Tibial nerve (tissue), 4 donors: ENCODE data around the gene PABPC3. TPM values are rescaled to one million over a fixed set of nuclear protein-coding genes. Genes with fewer than 3 reads are reported as not detected.

ENCODE experiments used
- DNase-seq, 2 donors: peaks; one replicate each; pipeline ENCODE4 v3.0.0-alpha.2; 2019; ENCODE audit warnings: low spot score in 2 of 2
- H3K27ac ChIP-seq, 4 donors: fragments of 200-600 bp; sonication (generic) in 3 of 4; one replicate each; pipeline ENCODE4 v1.5.1; 2017 to 2019; ENCODE audit warnings: mild to moderate bottlenecking in 1 of 4
- H3K27me3 ChIP-seq, 2 donors: fragments of 200-600 bp; sonication (generic) in 1 of 2; one replicate each; pipeline versions ENCODE4 v1.5.1 to v1.6.0; 2017 to 2019
- H3K36me3 ChIP-seq, 3 donors: fragments of 200-600 bp; sonication (generic); one replicate each; pipeline ENCODE4 v1.5.1; 2018 to 2019
- H3K4me1 ChIP-seq, 4 donors: fragments of 200-600 bp; sonication (generic) in 3 of 4; one replicate each; pipeline ENCODE4 v1.5.1; 2017 to 2019
- H3K4me3 ChIP-seq, 4 donors: fragments of 200-600 bp; sonication (generic) in 3 of 4; one replicate each; pipeline ENCODE4 v1.5.1; 2017 to 2019; ENCODE audit warnings: mild to moderate bottlenecking in 1 of 4, moderate library complexity in 1 of 4
- H3K9me3 ChIP-seq, 4 donors: fragments of 200-600 bp; sonication (generic) in 3 of 4; one replicate each; pipeline ENCODE4 v1.5.1; 2017 to 2019
- CTCF ChIP-seq, 5 experiments: fragments of 200-600 bp in 3 of 5; fragments of 450-650 bp in 2 of 5; sonication (generic) in 3 of 5; IDR thresholded peaks; one replicate each; pipeline ENCODE4 v1.5.1; 2016 to 2019; ENCODE audit warnings: antibody characterized with exemption in 5 of 5, mild to moderate bottlenecking in 3 of 5, moderate library complexity in 2 of 5
- EP300 ChIP-seq, 2 donors: sonication (generic); formaldehyde crosslinking; IDR thresholded peaks; one replicate each; pipeline ENCODE4 v1.6.1; 2017; ENCODE audit warnings: antibody characterized with exemption in 2 of 2, mild to moderate bottlenecking in 1 of 2
- POLR2A ChIP-seq, 2 donors: fragments of 450-650 bp; IDR thresholded peaks; one replicate each; pipeline ENCODE4 v1.6.1; 2017; ENCODE audit warnings: antibody characterized with exemption in 2 of 2, mild to moderate bottlenecking in 2 of 2, moderate library complexity in 2 of 2
- WGBS, 2 donors: methylation state at CpG; one replicate each; pipeline ENCODE4 v1.1.5; 2018; 5-methylcytosine and 5-hydroxymethylcytosine counted together
- total RNA-seq, 4 donors: library from RNA; depleted of rRNA; stranded (reverse); fragments of >200 nt; gene quantifications; one replicate each; pipeline ENCODE4 v1.1.0, GENCODE V29; 2016

PABPC3 gene
- total RNA-seq, 4 donors from 2014 or later = 0.42 TPM; not detected in 3

- Histone ChIP-seq H3K9me3 (peaks cover 0 to 4% (median 0%) of the 10 kb centered on the region in 4 donors), H3K4me3 (no peak overlapping the region), H3K27ac (no peak overlapping the region), H3K4me1 (peaks cover 0 to 3% (median 0%) of the 10 kb centered on the region in 4 donors), H3K27me3 (no peaks in the 10 kb centered on the region), H3K36me3 (no peaks in the 10 kb centered on the region)
- WGBS, 2 donors = 52 to 54% methylated on average over 8 of the region's 8 CpGs
- no peak for TF ChIP-seq EP300 (IDR thresholded peaks at IDR 0.05)
- TF ChIP-seq POLR2A (IDR thresholded peaks at IDR 0.05) = no peak
- TF ChIP-seq CTCF (IDR thresholded peaks at IDR 0.05) = no peak
- no peak for DNase-seq
Measured at GRCh38 chr13:25118378-25118905, 22.5 kb downstream of the PABPC3 start.

DNA sequence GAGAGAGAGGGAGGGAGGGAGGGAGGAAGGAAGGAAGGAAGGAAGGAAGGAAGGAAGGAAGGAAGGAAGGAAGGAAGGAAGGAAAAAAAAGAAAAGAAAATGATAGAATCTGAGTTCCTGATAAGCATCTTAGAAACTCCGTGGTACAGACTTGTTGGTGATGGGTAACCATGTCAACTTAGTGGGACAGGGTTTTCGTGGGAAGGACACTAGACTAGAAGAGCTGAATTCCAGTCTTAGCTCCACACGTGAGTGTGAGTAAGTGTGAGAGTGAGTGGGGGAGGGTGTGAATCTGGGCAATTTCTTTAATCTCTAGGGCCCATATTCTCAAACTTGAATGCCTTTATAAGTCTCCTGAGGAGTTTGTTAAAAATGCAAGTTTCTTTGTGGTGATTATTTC lies 35.0 kb downstream of the PABPC3 start:
- no peak overlapping the region for H3K27ac ChIP-seq
- peaks cover 0 to 19% (median 0%) of the 10 kb centered on the region in 4 donors for H3K9me3 ChIP-seq
- H3K36me3 ChIP-seq = no peaks in the 10 kb centered on the region
- no peaks in the 10 kb centered on the region for H3K27me3 ChIP-seq
- TF ChIP-seq POLR2A (IDR thresholded peaks at IDR 0.05) (no peak), CTCF (IDR thresholded peaks at IDR 0.05) (no peak), EP300 (IDR thresholded peaks at IDR 0.05) (no peak)
- H3K4me1 ChIP-seq = no peaks in the 10 kb centered on the region
- H3K4me3 ChIP-seq = no peak overlapping the region
- DNase-seq = no peak
- 58 to 65% methylated on average over 3 of the region's 3 CpGs for WGBS, 2 donors

GRCh38 chr13:25131881-25132420 lies 36.0 kb downstream of the PABPC3 start:
- no peak for DNase-seq
- Histone ChIP-seq H3K27me3 (no peaks in the 10 kb centered on the region), H3K4me1 (no peaks in the 10 kb centered on the region), H3K36me3 (no peaks in the 10 kb centered on the region), H3K9me3 (peaks cover 0 to 14% (median 0%) of the 10 kb centered on the region in 4 donors), H3K4me3 (no peak overlapping the region), H3K27ac (no peak overlapping the region)
- TF ChIP-seq POLR2A (IDR thresholded peaks at IDR 0.05) (no peak), EP300 (IDR thresholded peaks at IDR 0.05) (no peak), CTCF (IDR thresholded peaks at IDR 0.05) (no peak)
- WGBS, 2 donors = 51 to 63% methylated on average over 6 of the region's 6 CpGs

GRCh38 chr13:25132751-25133390 lies 36.9 kb downstream of the PABPC3 start:
- TF ChIP-seq POLR2A (IDR thresholded peaks at IDR 0.05) (no peak), EP300 (IDR thresholded peaks at IDR 0.05) (no peak), CTCF (IDR thresholded peaks at IDR 0.05) (no peak)
- no peaks in the 10 kb centered on the region for H3K36me3 ChIP-seq
- H3K27ac ChIP-seq = no peak overlapping the region
- H3K27me3 ChIP-seq = peaks cover 0 to 6% of the 10 kb centered on the region in 2 donors
- whole genome bisulfite sequencing, 2 donors = 55 to 56% methylated on average over 5 of the region's 5 CpGs
- H3K4me1 ChIP-seq = no peaks in the 10 kb centered on the region
- peak in 1 of 2 donors; percentile 10 for DNase-seq
- H3K4me3 ChIP-seq = no peak overlapping the region
- peaks cover 0 to 10% (median 0%) of the 10 kb centered on the region in 4 donors for H3K9me3 ChIP-seq

DNA sequence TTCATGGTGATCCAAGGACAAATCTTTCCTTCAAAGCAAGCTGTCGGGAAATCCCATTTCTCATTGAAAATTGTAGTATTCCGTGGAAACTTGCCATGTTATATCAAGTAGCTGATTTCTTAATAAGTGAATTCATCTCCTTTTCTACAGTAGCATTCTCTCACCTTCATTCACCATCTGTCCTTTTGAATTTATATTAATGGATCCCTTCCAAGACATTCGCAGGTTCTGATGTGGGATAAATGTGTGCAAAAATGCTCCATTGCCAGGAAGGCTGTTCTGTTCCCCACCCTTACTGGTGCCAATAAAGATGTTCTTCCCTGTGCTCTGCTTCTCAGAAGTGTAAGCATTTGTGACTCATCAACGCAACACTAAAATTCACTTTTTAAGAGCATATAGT lies 40.0 kb downstream of the PABPC3 start:
- DNase-seq = no peak
- H3K4me1 ChIP-seq = no peaks in the 10 kb centered on the region
- peaks cover 0 to 10% (median 0%) of the 10 kb centered on the region in 4 donors for H3K9me3 ChIP-seq
- 92 to 94% methylated on average over 4 of the region's 4 CpGs for WGBS, 2 donors
- no peak overlapping the region for H3K4me3 ChIP-seq
- no peaks in the 10 kb centered on the region for H3K36me3 ChIP-seq
- no peak overlapping the region for H3K27ac ChIP-seq
- TF ChIP-seq CTCF (IDR thresholded peaks at IDR 0.05) = no peak
- no peak for TF ChIP-seq POLR2A (IDR thresholded peaks at IDR 0.05)
- TF ChIP-seq EP300 (IDR thresholded peaks at IDR 0.05) = no peak
- H3K27me3 ChIP-seq = peaks cover 0 to 6% of the 10 kb centered on the region in 2 donors
